GM18499 (cell line): ENCODE measurements around the gene GBP1.
A peak's percentile ranks its signal among the peaks of the same experiment; 100 is the strongest.
"Not testable (repeated sequence)": the region's sequence is repeated elsewhere in the genome, so short reads cannot be mapped to it uniquely, and the experiment has no call there.

ENCODE experiments used
- ATAC-seq: cut with Tn5 transposase; IDR thresholded peaks from one replicate; pipeline ENCODE4 v1.9.1; 2021; ENCODE audit warnings: moderate number of reproducible peaks; ENCODE audit not compliant: insufficient read depth, unreplicated experiment

Gene GBP1

GRCh38 chr1:89060091-89060490, 4.9 kb downstream of the GBP1 start:
- ATAC-seq = no peak

- ATAC-seq = no peak
Measured at GRCh38 chr1:89051955-89052312, 13.1 kb downstream of the GBP1 start.

- no peak for ATAC-seq
Measured at GRCh38 chr1:89051300-89051954, 13.6 kb downstream of the GBP1 start.

GRCh38 chr1:89050649-89051033, 14.4 kb downstream of the GBP1 start:
- no peak for ATAC-seq

- ATAC-seq = not testable (repeated sequence)
Measured at GRCh38 chr1:89049901-89050648, 14.9 kb downstream of the GBP1 start.

GRCh38 chr1:89049187-89049586, 15.8 kb downstream of the GBP1 start:
- ATAC-seq = not testable (repeated sequence)

GRCh38 chr1:89047734-89048133, 17.3 kb downstream of the GBP1 start:
- no peak for ATAC-seq

- not testable (repeated sequence) for ATAC-seq
Measured at GRCh38 chr1:89046318-89047183, 18.5 kb downstream of the GBP1 start.

- no peak for ATAC-seq
Measured at GRCh38 chr1:89044970-89045721, 19.9 kb downstream of the GBP1 start.

GRCh38 chr1:89043940-89044339, 21.1 kb downstream of the GBP1 start:
- ATAC-seq = no peak

GRCh38 chr1:89042491-89042890, 22.5 kb downstream of the GBP1 start:
- ATAC-seq = no peak

GRCh38 chr1:89041721-89042120, 23.3 kb downstream of the GBP1 start:
- no peak for ATAC-seq

GRCh38 chr1:89041119-89041641, 23.8 kb downstream of the GBP1 start:
- peak; percentile 96 for ATAC-seq

GRCh38 chr1:89040315-89040626, 24.7 kb downstream of the GBP1 start:
- ATAC-seq = no peak

GRCh38 chr1:89037186-89037585, 27.8 kb downstream of the GBP1 start:
- no peak for ATAC-seq

GRCh38 chr1:89035080-89035479, 29.9 kb downstream of the GBP1 start:
- no peak for ATAC-seq

GRCh38 chr1:89034004-89034403, 31.0 kb downstream of the GBP1 start:
- ATAC-seq = not testable (repeated sequence)

- not testable (repeated sequence) for ATAC-seq
Measured at GRCh38 chr1:89029051-89029450, 36.0 kb downstream of the GBP1 start.

GRCh38 chr1:89025928-89026327, 39.1 kb downstream of the GBP1 start:
- no peak for ATAC-seq

- ATAC-seq = peak; percentile 9
Measured at GRCh38 chr1:89023026-89023425, 42.0 kb downstream of the GBP1 start.
